ENCODE data around the gene RAMP1. TPM values are rescaled to one million over a fixed set of nuclear protein-coding genes. Genes with fewer than 3 reads are reported as not detected.

RAMP1 gene
- total RNA-seq, 1 experiment from 2014 or later: 23.4 TPM

- Histone ChIP-seq H3K4me1 (ENCODE audit: control insufficient read depth in 1 of 2, insufficient read depth in 2 of 2, low read length in 2 of 2) (peaks cover 0 to 4% of the 10 kb centered on the region in 2 experiments; a peak in 1 of 4 replicates), H4K20me1 (ENCODE audit: insufficient read depth) (no peaks in the 10 kb centered on the region), H2AFZ (ENCODE audit: low read depth, low read length, poor library complexity, severe bottlenecking) (no peak overlapping the region), H3K27ac (ENCODE audit: low read depth, low read length) (no peak overlapping the region), H3K27me3 (ENCODE audit: insufficient read depth, low read length) (no peaks in the 10 kb centered on the region), H3K4me3 (replicated peaks in 1 of 2; ENCODE audit: low read depth in 1 of 2, low read length in 2 of 2) (no peak overlapping the region), H3K4me2 (ENCODE audit: low read length) (no peak overlapping the region), H3K79me2 (ENCODE audit: insufficient read depth, low read length) (no peaks in the 10 kb centered on the region), H3K9me2 (ENCODE audit: insufficient read depth) (no peaks in the 10 kb centered on the region), H3K36me3 (ENCODE audit: control insufficient read depth in 1 of 2, insufficient read depth in 2 of 2, low read length in 2 of 2) (peaks cover 0 to 10% of the 10 kb centered on the region in 2 experiments; a peak in 1 of 4 replicates), H3K9ac (ENCODE audit: low read length) (no peak overlapping the region), H3K9me3 (ENCODE audit: control insufficient read depth in 1 of 2, insufficient read depth in 1 of 2, low read depth in 1 of 2, low read length in 2 of 2) (no peaks in the 10 kb centered on the region)
- intact Hi-C loops (cut with micrococcal nuclease): no loop called here
- ChIA-PET RAD21 (ENCODE audit: low non-redundant PET in 1 of 2, low total read pairs in 2 of 2, uncharacterized antibody in 2 of 2, unreplicated experiment in 2 of 2) (no interaction called here), POLR2A (no interaction called here), CTCF (no interaction called here)
- TF ChIP-seq SIN3A (IDR thresholded peaks at IDR 0.05; ENCODE audit: low read depth) (no peak), ZFX (IDR thresholded peaks at IDR 0.05) (no peak)
- DNase-seq (ENCODE audit: low read depth, low spot score) (no peak), ATAC-seq (no peak)
- no TSS peak for BruUV-seq (replicated peaks)
These were observed 20.7 kb downstream of the RAMP1 start for GRCh38 chr2:237879991-237880560.

- no peak for DNase-seq (ENCODE audit: low read depth, low spot score)
- Histone ChIP-seq H3K4me1 (ENCODE audit: control insufficient read depth in 1 of 2, insufficient read depth in 2 of 2, low read length in 2 of 2) (no peaks in the 10 kb centered on the region), H3K9ac (ENCODE audit: low read length) (no peak overlapping the region), H2AFZ (ENCODE audit: low read depth, low read length, poor library complexity, severe bottlenecking) (no peak overlapping the region), H3K27me3 (ENCODE audit: insufficient read depth, low read length) (no peaks in the 10 kb centered on the region), H3K9me3 (ENCODE audit: control insufficient read depth in 1 of 2, insufficient read depth in 1 of 2, low read depth in 1 of 2, low read length in 2 of 2) (no peaks in the 10 kb centered on the region), H3K9me2 (ENCODE audit: insufficient read depth) (no peaks in the 10 kb centered on the region), H3K79me2 (ENCODE audit: insufficient read depth, low read length) (no peaks in the 10 kb centered on the region), H3K4me2 (ENCODE audit: low read length) (no peak overlapping the region), H3K27ac (ENCODE audit: low read depth, low read length) (no peak overlapping the region), H3K4me3 (replicated peaks in 1 of 2; ENCODE audit: low read depth in 1 of 2, low read length in 2 of 2) (no peak overlapping the region), H3K36me3 (ENCODE audit: control insufficient read depth in 1 of 2, insufficient read depth in 2 of 2, low read length in 2 of 2) (peaks cover 0 to 10% of the 10 kb centered on the region in 2 experiments; a peak in 1 of 4 replicates), H4K20me1 (ENCODE audit: insufficient read depth) (no peaks in the 10 kb centered on the region)
- ChIA-PET POLR2A (no interaction called here), CTCF (no interaction called here), RAD21 (ENCODE audit: low non-redundant PET in 1 of 2, low total read pairs in 2 of 2, uncharacterized antibody in 2 of 2, unreplicated experiment in 2 of 2) (no interaction called here)
- no peak for ATAC-seq
- TF ChIP-seq CBX3 (IDR thresholded peaks at IDR 0.05; ENCODE audit: low read depth) (no peak), SRF (IDR thresholded peaks at IDR 0.05; ENCODE audit: low read depth) (no peak), ELF1 (IDR thresholded peaks at IDR 0.05; ENCODE audit: borderline replicate concordance, low read depth) (no peak), EZH2 (IDR thresholded peaks at IDR 0.05) (no peak), YY1 (IDR thresholded peaks at IDR 0.05; ENCODE audit: extremely low read depth, insufficient replicate concordance, low read depth, low read length) (no peak), RAD21 (IDR thresholded peaks at IDR 0.05; ENCODE audit: low read depth) (no peak), CEBPB (IDR thresholded peaks at IDR 0.05; ENCODE audit: low read depth) (no peak), ZFX (IDR thresholded peaks at IDR 0.05) (no peak), ZNF274 (IDR thresholded peaks at IDR 0.05; ENCODE audit: low read depth, low read length) (no peak), SP1 (IDR thresholded peaks at IDR 0.05; ENCODE audit: low read depth) (no peak), POLR2AphosphoS5 (IDR thresholded peaks at IDR 0.05; ENCODE audit: low read depth, low read length) (no peak)
- TF ChIP-seq, protein P1, sequence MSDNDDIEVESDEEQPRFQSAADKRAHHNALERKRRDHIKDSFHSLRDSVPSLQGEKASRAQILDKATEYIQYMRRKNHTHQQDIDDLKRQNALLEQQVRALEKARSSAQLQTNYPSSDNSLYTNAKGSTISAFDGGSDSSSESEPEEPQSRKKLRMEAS (IDR thresholded peaks at IDR 0.05): no peak
- no TSS peak for BruUV-seq (replicated peaks)
- intact Hi-C loops (cut with micrococcal nuclease): no loop called here
These were observed 23.4 kb downstream of the RAMP1 start for GRCh38 chr2:237882510-237883481.
